ENCODE data around the gene GLYATL2. TPM values are rescaled to one million over a fixed set of nuclear protein-coding genes. Genes with fewer than 3 reads are reported as not detected.

Gene GLYATL2
- total and polyA plus RNA-seq, 2 of the 8 experiments (the other 6 are each of a cell fraction or from before 2014, with no cell fraction given), result 0.39 to 0.69 TPM

GRCh38 chr11:58811499-58811898, 33.0 kb downstream of the GLYATL2 start:
- Histone ChIP-seq H3K4me3 (ENCODE audit: extremely low read depth in 1 of 4, insufficient read depth in 2 of 4, low read depth in 3 of 4, low read length in 4 of 4) (no peak overlapping the region), H2AK5ac (ENCODE audit: low read depth, low read length) (no peak overlapping the region), H3K23me2 (ENCODE audit: low read depth, low read length) (no peaks in the 10 kb centered on the region), H3K27me3 (replicated peaks in 1 of 4; ENCODE audit: control insufficient read depth in 3 of 4, extremely low read depth in 1 of 4, insufficient read depth in 3 of 4, low read length in 3 of 4) (no peaks in the 10 kb centered on the region), H3K23ac (ENCODE audit: insufficient read length) (no peak overlapping the region), H4K5ac (ENCODE audit: insufficient read length, low read depth, low read length) (no peak overlapping the region), H2BK15ac (ENCODE audit: low read length) (no peak overlapping the region), H4K91ac (replicated peaks; ENCODE audit: insufficient read length, low read length) (no peak overlapping the region), H3K9me3 (ENCODE audit: insufficient read depth in 2 of 2, low read depth in 1 of 2, low read length in 1 of 2) (peaks cover 42 to 47% of the 10 kb centered on the region in 2 experiments), H3K18ac (ENCODE audit: extremely low read depth, low read length) (no peak overlapping the region), H3K27ac (ENCODE audit: low read depth, low read length) (no peak overlapping the region), H2AFZ (ENCODE audit: low read length) (no peak overlapping the region), H3K56ac (replicated peaks; ENCODE audit: insufficient read length, low read depth, low read length) (no peak overlapping the region), H3K4me1 (replicated peaks in 1 of 4; ENCODE audit: control insufficient read depth in 3 of 4, insufficient read depth in 4 of 4, low read length in 3 of 4) (no peaks in the 10 kb centered on the region), H3K9ac (replicated peaks in 1 of 4; ENCODE audit: extremely low read depth in 1 of 4, low read depth in 3 of 4, low read length in 3 of 4) (no peak overlapping the region), H4K20me1 (replicated peaks in 1 of 2; ENCODE audit: control insufficient read depth in 1 of 2, insufficient read depth in 2 of 2, low read length in 2 of 2) (no peaks in the 10 kb centered on the region), H3K4ac (replicated peaks; ENCODE audit: insufficient read length, low read depth, low read length) (no peak overlapping the region), H2BK120ac (replicated peaks; ENCODE audit: low read depth, low read length) (no peak overlapping the region), H2BK5ac (ENCODE audit: low read depth, low read length) (no peak overlapping the region), H3K79me2 (ENCODE audit: control insufficient read depth in 1 of 2, insufficient read depth in 2 of 2, low read length in 2 of 2) (no peaks in the 10 kb centered on the region), H2BK20ac (ENCODE audit: low read length) (no peak overlapping the region), H3K36me3 (ENCODE audit: control insufficient read depth in 2 of 4, insufficient read depth in 4 of 4, low read length in 3 of 4) (no peaks in the 10 kb centered on the region; a peak in 1 of 8 replicates), H3K4me2 (ENCODE audit: insufficient read depth in 1 of 2, low read depth in 2 of 2, low read length in 2 of 2) (no peak overlapping the region), H4K8ac (ENCODE audit: extremely low read depth, insufficient read depth, low read length) (no peak overlapping the region), H3K79me1 (ENCODE audit: low read depth, low read length) (no peaks in the 10 kb centered on the region), H2BK12ac (ENCODE audit: low read depth, low read length) (no peak overlapping the region), H3K14ac (ENCODE audit: insufficient read length) (no peak overlapping the region)
- FAIRE-seq, result no peak
- CTCF ChIA-PET (ENCODE audit: partially characterized antibody), result interaction anchor here (1.0 kb wide), 1 partner anchor 23 kb away, joined by 4 read pairs; no protein-coding TSS in a partner anchor
- POLR2A ChIA-PET (ENCODE audit: partially characterized antibody), result no interaction called here
- DNase-seq (ENCODE audit: low read depth in 1 of 2, low spot score in 2 of 2), result no peak
- 78% methylated on average over 3 of the region's 3 CpGs; no CpG with 5 or more reads in 1 of the 2 experiments for WGBS, 2 experiments (ENCODE audit: extremely low coverage in 1 of 2, insufficient coverage in 1 of 2, insufficient read length in 1 of 2, insufficient replicate concordance in 2 of 2, low coverage in 1 of 2, low lambda C conversion rate in 2 of 2, missing lambda C conversion rate in 1 of 2)
